Esophagus squamous epithelium (tissue), 5 donors: Measurements from ENCODE around the gene DCP1B. TPM values are rescaled to one million over a fixed set of nuclear protein-coding genes. Genes with fewer than 3 reads are reported as not detected.
A peak's percentile ranks its signal among the peaks of the same experiment; 100 is the strongest.

ENCODE experiments used
- DNase-seq: peaks from one replicate; lab custom pipeline; 2025; lab: John Stamatoyannopoulos, UW
- H3K27ac ChIP-seq, 4 donors: fragments of 200-600 bp; sonication (generic); one replicate each; pipeline ENCODE4 v1.5.1; 2016 to 2019; ENCODE audit warnings: mild to moderate bottlenecking in 1 of 4
- H3K27me3 ChIP-seq, 4 donors: fragments of 200-600 bp; sonication (generic); 1 replicate in 3 of 4; 2 replicates in 1 of 4; pipeline versions ENCODE4 v1.5.1 to v1.6.0; 2017 to 2021; ENCODE audit warnings: antibody characterized with exemption in 1 of 4
- H3K36me3 ChIP-seq, 3 donors: fragments of 200-600 bp; sonication (generic); one replicate each; pipeline ENCODE4 v1.5.1; 2016 to 2019
- H3K4me1 ChIP-seq, 3 donors: fragments of 200-600 bp; sonication (generic); one replicate each; pipeline ENCODE4 v1.5.1; 2017 to 2019
- H3K4me3 ChIP-seq, 4 donors: fragments of 200-600 bp; sonication (generic); 1 replicate in 3 of 4; 2 replicates in 1 of 4; pipeline ENCODE4 v1.5.1; 2016 to 2019; ENCODE audit warnings: mild to moderate bottlenecking in 2 of 4, moderate library complexity in 1 of 4
- H3K9me3 ChIP-seq, 3 donors: fragments of 200-600 bp; sonication (generic); one replicate each; pipeline ENCODE4 v1.5.1; 2016 to 2019
- POLR2A ChIP-seq, 4 donors: fragments of 450-650 bp; IDR thresholded peaks; one replicate each; pipeline ENCODE4 v1.6.1; 2017; ENCODE audit warnings: antibody characterized with exemption in 4 of 4, mild to moderate bottlenecking in 4 of 4, moderate library complexity in 3 of 4
- WGBS, 2 donors: methylation state at CpG; one replicate each; pipeline ENCODE4 v1.1.5; 2018; 5-methylcytosine and 5-hydroxymethylcytosine counted together
- intact Hi-C: fragments of 100-400 bp; cut with DNase I; formaldehyde crosslinking; loops from one replicate; pipeline ENCODE4 v1.15.0; 2022
- total RNA-seq, 4 donors: library from RNA; depleted of rRNA; stranded (reverse); fragments of >200 nt; gene quantifications; one replicate each; pipeline ENCODE4 v1.1.0, GENCODE V29; 2016
- TF ChIP-seq, protein P1 (sequence below), 6 experiments: fragments of 450-650 bp in 4 of 6; fragments of 200-600 bp in 2 of 6; sonication (generic) in 2 of 6; IDR thresholded peaks; one replicate each; pipeline ENCODE4 v1.5.1; 2016 to 2019; ENCODE audit warnings: antibody characterized with exemption in 6 of 6, mild to moderate bottlenecking in 4 of 6, moderate library complexity in 4 of 6
- donor health status: DM: yes; HTN: yes; CAD: no.

DCP1B gene
- total RNA-seq, 4 donors from 2014 or later, result 4.0 to 15.5 (median 10.8) TPM

DNA sequence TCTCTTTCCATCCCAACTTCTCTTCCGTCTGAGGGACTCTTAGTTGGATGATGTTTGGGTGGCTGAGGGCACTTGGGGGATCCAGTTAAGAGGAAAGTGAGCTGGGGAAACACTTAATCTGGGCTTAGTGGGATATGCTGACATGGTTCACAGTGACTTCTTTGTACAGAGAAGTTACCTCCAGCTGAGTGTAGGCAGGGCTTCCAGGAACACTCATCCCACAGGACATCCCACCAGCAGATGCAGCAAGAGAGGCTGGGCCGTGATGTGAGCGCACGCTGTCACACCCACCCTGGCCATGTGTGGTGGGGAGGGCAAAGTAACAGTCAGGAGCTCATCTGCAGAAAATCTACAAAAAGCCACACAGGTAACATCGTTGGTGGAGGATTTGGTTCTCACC lies 85.0 kb downstream of the DCP1B start:
- no peaks in the 10 kb centered on the region for H3K36me3 ChIP-seq
- intact Hi-C loops, result no loop called here
- no peak for DNase-seq
- peaks cover 0 to 10% (median 0%) of the 10 kb centered on the region in 4 donors for H3K27me3 ChIP-seq
- H3K27ac ChIP-seq, result no peak overlapping the region
- peak overlapping the region in 1 of 4 donors; percentile 47 for H3K4me3 ChIP-seq
- no peaks in the 10 kb centered on the region for H3K9me3 ChIP-seq
- 82 to 87% methylated on average over 5 of the region's 5 CpGs for WGBS, 2 donors
- TF ChIP-seq, protein P1, sequence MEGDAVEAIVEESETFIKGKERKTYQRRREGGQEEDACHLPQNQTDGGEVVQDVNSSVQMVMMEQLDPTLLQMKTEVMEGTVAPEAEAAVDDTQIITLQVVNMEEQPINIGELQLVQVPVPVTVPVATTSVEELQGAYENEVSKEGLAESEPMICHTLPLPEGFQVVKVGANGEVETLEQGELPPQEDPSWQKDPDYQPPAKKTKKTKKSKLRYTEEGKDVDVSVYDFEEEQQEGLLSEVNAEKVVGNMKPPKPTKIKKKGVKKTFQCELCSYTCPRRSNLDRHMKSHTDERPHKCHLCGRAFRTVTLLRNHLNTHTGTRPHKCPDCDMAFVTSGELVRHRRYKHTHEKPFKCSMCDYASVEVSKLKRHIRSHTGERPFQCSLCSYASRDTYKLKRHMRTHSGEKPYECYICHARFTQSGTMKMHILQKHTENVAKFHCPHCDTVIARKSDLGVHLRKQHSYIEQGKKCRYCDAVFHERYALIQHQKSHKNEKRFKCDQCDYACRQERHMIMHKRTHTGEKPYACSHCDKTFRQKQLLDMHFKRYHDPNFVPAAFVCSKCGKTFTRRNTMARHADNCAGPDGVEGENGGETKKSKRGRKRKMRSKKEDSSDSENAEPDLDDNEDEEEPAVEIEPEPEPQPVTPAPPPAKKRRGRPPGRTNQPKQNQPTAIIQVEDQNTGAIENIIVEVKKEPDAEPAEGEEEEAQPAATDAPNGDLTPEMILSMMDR (IDR thresholded peaks at IDR 0.05), result no peak
- TF ChIP-seq POLR2A (IDR thresholded peaks at IDR 0.05), result no peak
- H3K4me1 ChIP-seq, result peaks cover 0 to 9% (median 0%) of the 10 kb centered on the region in 3 donors

- Histone ChIP-seq H3K27me3 (peaks cover 0 to 10% (median 0%) of the 10 kb centered on the region in 4 donors), H3K9me3 (no peaks in the 10 kb centered on the region), H3K36me3 (no peaks in the 10 kb centered on the region), H3K4me3 (peak overlapping the region in 3 of 4 donors; percentile 13 to 47 (median 29)), H3K27ac (peak overlapping the region in 3 of 4 donors; percentile 58 to 76 (median 65)), H3K4me1 (peaks cover 0 to 8% (median 0%) of the 10 kb centered on the region in 3 donors)
- 50 to 100% methylated on average over 1 to 2 of the region's 6 CpGs for WGBS, 2 donors
- no peak for DNase-seq
- intact Hi-C loops, result no loop called here
- TF ChIP-seq, protein P1 (IDR thresholded peaks at IDR 0.05), result no peak
- no peak for TF ChIP-seq POLR2A (IDR thresholded peaks at IDR 0.05)
These were observed 85.4 kb downstream of the DCP1B start for GRCh38 chr12:1918884-1919236.

DNA sequence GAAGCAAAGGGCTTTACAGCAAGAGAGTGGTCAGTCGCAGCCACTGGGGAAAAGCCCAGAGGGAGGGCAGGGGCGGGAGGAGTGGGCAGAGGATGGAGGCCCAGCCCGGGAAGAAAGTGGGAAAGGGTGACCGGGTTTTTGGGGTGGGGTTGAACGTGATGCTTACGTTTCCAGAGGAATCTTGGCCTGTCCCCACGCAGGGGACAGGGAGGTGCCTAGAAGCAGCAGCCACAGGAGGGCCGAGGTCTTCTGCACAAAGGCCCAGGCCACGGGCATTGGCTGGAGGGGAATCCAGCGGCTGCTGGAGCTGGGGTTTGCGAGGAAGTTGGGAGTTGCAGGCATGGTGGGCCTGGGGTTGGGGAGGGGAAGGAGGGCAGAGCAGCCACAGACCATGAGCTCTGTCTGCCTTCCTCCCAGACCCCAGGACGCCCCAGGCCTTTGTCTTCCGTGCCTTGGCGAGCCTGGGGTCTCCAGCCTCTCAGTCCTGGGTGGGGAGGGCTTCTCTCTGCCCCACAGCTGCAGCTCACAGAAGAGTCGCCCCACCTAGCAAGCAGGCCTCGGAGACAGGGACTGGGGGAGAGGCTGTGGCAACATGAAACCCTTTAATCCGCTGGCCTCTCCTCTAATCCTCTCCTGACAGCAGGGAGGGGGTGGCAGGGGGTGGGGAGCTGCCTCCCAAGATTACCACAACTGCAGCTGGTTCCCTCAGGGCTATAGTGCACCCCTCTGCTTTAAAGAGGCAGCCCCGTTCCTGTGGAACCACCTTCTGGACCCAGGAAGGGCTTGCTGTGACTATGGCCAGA lies 86.0 kb downstream of the DCP1B start, which contains the start of gene CACNA2D4:
Gene CACNA2D4 (minus strand): TSS at position 572 of the 803 bp plus-strand sequence. CDS start 179 bp downstream, at position 393.
- Histone ChIP-seq H3K4me3 (peak within 1 kb of the TSS in 3 of 4 donors; percentile 13 to 47 (median 29)), H3K9me3 (no peaks in the 10 kb centered on the region), H3K36me3 (no peaks in the 10 kb centered on the region), H3K4me1 (peaks cover 0 to 8% (median 0%) of the 10 kb centered on the region in 3 donors), H3K27ac (peak within 1 kb of the TSS in 3 of 4 donors; percentile 58 to 76 (median 65)), H3K27me3 (peaks cover 0 to 10% (median 0%) of the 10 kb centered on the region in 4 donors)
- no peak for TF ChIP-seq POLR2A (IDR thresholded peaks at IDR 0.05)
- TF ChIP-seq, protein P1 (IDR thresholded peaks at IDR 0.05), result no peak
- no peak for DNase-seq
- intact Hi-C loops, result no loop called here
- WGBS, 2 donors, result 49 to 71% methylated on average over 9 to 11 of the region's 18 CpGs

DNA sequence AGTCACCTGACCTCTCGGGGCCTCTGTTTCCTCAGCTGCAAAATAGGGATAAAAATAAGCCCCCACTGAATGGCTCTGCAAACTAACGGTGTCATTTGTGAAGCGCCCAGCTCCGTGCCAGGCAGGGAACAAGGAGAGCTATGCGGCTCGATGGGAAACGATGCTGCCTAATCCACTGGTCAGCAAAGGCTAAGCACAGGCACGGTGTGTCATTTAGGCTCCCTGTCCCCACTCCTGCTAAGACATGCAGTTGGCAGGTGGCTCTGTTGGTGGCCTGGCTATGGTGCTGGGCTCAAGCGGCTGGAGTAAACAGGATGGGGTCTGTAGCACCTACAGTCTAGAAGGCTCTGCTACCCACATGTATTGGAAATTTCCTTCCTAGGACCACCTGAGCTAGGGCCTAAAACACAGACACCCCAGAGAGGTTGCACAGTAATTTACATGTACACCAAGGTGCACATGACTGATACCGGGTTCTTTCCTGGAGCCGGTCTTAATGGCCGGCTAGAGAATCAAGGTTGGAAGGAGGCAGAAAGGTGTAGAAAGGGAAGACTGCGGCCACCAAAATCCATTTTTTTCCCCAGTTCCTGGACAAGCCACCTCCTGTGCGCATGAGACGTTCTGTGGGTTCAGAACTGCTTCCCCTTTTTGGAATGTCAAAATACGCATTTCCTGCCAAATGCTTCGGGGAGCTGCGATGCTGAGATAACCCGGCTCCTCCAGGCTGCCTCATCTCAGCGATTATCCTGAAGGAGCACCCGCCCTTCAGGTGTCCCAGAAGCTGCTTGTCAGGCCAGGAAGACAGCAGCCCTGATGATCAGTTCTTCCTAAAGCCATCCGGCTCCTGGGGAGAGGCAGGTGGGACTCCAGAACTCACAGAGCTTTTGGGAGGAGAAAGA lies 86.8 kb downstream of the DCP1B start:
- Histone ChIP-seq H3K36me3 (no peaks in the 10 kb centered on the region), H3K4me1 (peaks cover 0 to 8% (median 0%) of the 10 kb centered on the region in 3 donors), H3K9me3 (no peaks in the 10 kb centered on the region), H3K27ac (peak overlapping the region in 3 of 4 donors; percentile 58 to 76 (median 65)), H3K27me3 (peaks cover 0 to 6% (median 0%) of the 10 kb centered on the region in 4 donors), H3K4me3 (peak overlapping the region in 3 of 4 donors; percentile 13 to 47 (median 29))
- TF ChIP-seq POLR2A (IDR thresholded peaks at IDR 0.05), result peak in 1 of 4 donors; percentile 43
- TF ChIP-seq, protein P1 (IDR thresholded peaks at IDR 0.05), result no peak
- no peak for DNase-seq
- WGBS, 2 donors, result 54 to 68% methylated on average over 14 to 17 of the region's 22 CpGs
- intact Hi-C loops, result no loop called here
